ENCODE results near the gene CYTIP. TPM values are rescaled to one million over a fixed set of nuclear protein-coding genes. Genes with fewer than 3 reads are reported as not detected.
"Not testable (repeated sequence)": the region's sequence is repeated elsewhere in the genome, so short reads cannot be mapped to it uniquely, and the experiment has no call there.

The CYTIP gene
- total RNA-seq, 1 experiment from 2014 or later = 0.57 TPM

- TF ChIP-seq REST (IDR thresholded peaks at IDR 0.05; ENCODE audit: insufficient read depth in 1 of 2, low read depth in 2 of 2, low read length in 1 of 2) (no peak), POLR2AphosphoS5 (IDR thresholded peaks at IDR 0.05; ENCODE audit: low read depth, low read length) (no peak), TCF7L2 (IDR thresholded peaks at IDR 0.05; ENCODE audit: low read depth, low read length) (no peak), SIN3A (IDR thresholded peaks at IDR 0.05; ENCODE audit: borderline replicate concordance, insufficient read depth, low read depth, low read length) (no peak), CTCF (IDR thresholded peaks at IDR 0.05) (no peak)
- ChIA-PET POLR2A (interaction anchor here (0.6 kb wide), 1 partner anchor 11 kb away, joined by 3 read pairs; no protein-coding TSS in a partner anchor), CTCF (no interaction called here)
- H3K27ac ChIP-seq (ENCODE audit: low read length) = no peak overlapping the region
- no peaks in the 10 kb centered on the region for H3K4me1 ChIP-seq (ENCODE audit: control insufficient read depth, insufficient read depth, low read length)
- in situ Hi-C loops (cut with HindIII; ENCODE audit: low pct_unique_long_range_greater_than_20kb, low sequenced_read_pairs) (no loop called here), intact Hi-C loops (cut with micrococcal nuclease; ENCODE audit: unreplicated experiment) (no loop called here)
- H3K27me3 ChIP-seq (ENCODE audit: control insufficient read depth, insufficient read depth, low read length) = no peaks in the 10 kb centered on the region
- BruUV-seq (replicated peaks) = no TSS peak
- H3K36me3 ChIP-seq (ENCODE audit: control insufficient read depth, insufficient read depth, low read length) = no peaks in the 10 kb centered on the region
- DNase-seq (ENCODE audit: low read depth, low spot score) = no peak
- no peak overlapping the region for H3K4me3 ChIP-seq (ENCODE audit: low read depth in 2 of 2, low read length in 2 of 2)
- no peaks in the 10 kb centered on the region for H3K9me3 ChIP-seq (ENCODE audit: control insufficient read depth, insufficient read depth, low read depth, low read length)
- ATAC-seq = no peak
Measured at GRCh38 chr2:157375384-157375783, 68.5 kb downstream of the CYTIP start.

GRCh38 chr2:157368508-157368907 lies 75.4 kb downstream of the CYTIP start:
- H3K27ac ChIP-seq (ENCODE audit: low read length); H3K36me3 ChIP-seq (ENCODE audit: control insufficient read depth, insufficient read depth, low read length); intact Hi-C loops (cut with micrococcal nuclease; ENCODE audit: unreplicated experiment); POLR2A ChIA-PET; H3K4me3 ChIP-seq (ENCODE audit: low read depth in 2 of 2, low read length in 2 of 2); in situ Hi-C loops (cut with HindIII; ENCODE audit: low pct_unique_long_range_greater_than_20kb, low sequenced_read_pairs); H3K27me3 ChIP-seq (ENCODE audit: control insufficient read depth, insufficient read depth, low read length); CTCF ChIA-PET; H3K4me1 ChIP-seq (ENCODE audit: control insufficient read depth, insufficient read depth, low read length); BruUV-seq (replicated peaks); H3K9me3 ChIP-seq (ENCODE audit: control insufficient read depth, insufficient read depth, low read depth, low read length); DNase-seq (ENCODE audit: low read depth, low spot score); ATAC-seq: not testable (repeated sequence)

GRCh38 chr2:157367704-157368103 lies 76.2 kb downstream of the CYTIP start:
- in situ Hi-C loops (cut with HindIII; ENCODE audit: low pct_unique_long_range_greater_than_20kb, low sequenced_read_pairs) = no loop called here
- intact Hi-C loops (cut with micrococcal nuclease; ENCODE audit: unreplicated experiment) = no loop called here
- ChIA-PET POLR2A (interaction anchor here (0.5 kb wide), 1 partner anchor 1785 kb away, joined by 3 read pairs; no protein-coding TSS in a partner anchor), CTCF (no interaction called here)
- H3K4me1 ChIP-seq (ENCODE audit: control insufficient read depth, insufficient read depth, low read length) = no peaks in the 10 kb centered on the region
- no peaks in the 10 kb centered on the region for H3K27me3 ChIP-seq (ENCODE audit: control insufficient read depth, insufficient read depth, low read length)
- no TSS peak for BruUV-seq (replicated peaks)
- no peak overlapping the region for H3K27ac ChIP-seq (ENCODE audit: low read length)
- TF ChIP-seq SIN3A (IDR thresholded peaks at IDR 0.05; ENCODE audit: borderline replicate concordance, insufficient read depth, low read depth, low read length) (no peak), TCF7L2 (IDR thresholded peaks at IDR 0.05; ENCODE audit: low read depth, low read length) (no peak), CTCF (IDR thresholded peaks at IDR 0.05) (no peak), POLR2AphosphoS5 (IDR thresholded peaks at IDR 0.05; ENCODE audit: low read depth, low read length) (no peak), REST (IDR thresholded peaks at IDR 0.05; ENCODE audit: insufficient read depth in 1 of 2, low read depth in 2 of 2, low read length in 1 of 2) (no peak)
- H3K9me3 ChIP-seq (ENCODE audit: control insufficient read depth, insufficient read depth, low read depth, low read length) = no peaks in the 10 kb centered on the region
- no peak for ATAC-seq
- H3K36me3 ChIP-seq (ENCODE audit: control insufficient read depth, insufficient read depth, low read length) = no peaks in the 10 kb centered on the region
- DNase-seq (ENCODE audit: low read depth, low spot score) = no peak
- H3K4me3 ChIP-seq (ENCODE audit: low read depth in 2 of 2, low read length in 2 of 2) = no peak overlapping the region

Data from Panc1 (cell line).